Measurements from ENCODE around the gene SECTM1.
"Not testable (repeated sequence)": the region's sequence is repeated elsewhere in the genome, so short reads cannot be mapped to it uniquely, and the experiment has no call there.

SECTM1 gene

GRCh38 chr17:82361885-82362633 is 28.5 kb upstream of the SECTM1 start:
- Histone ChIP-seq H3K27ac (no peak overlapping the region), H3K4me3 (no peak overlapping the region)
- DNase-seq (ENCODE audit: low spot score) = no peak
- TF ChIP-seq CTCF (IDR thresholded peaks at IDR 0.05) = no peak

GRCh38 chr17:82359451-82360074 is 26.0 kb upstream of the SECTM1 start:
- not testable (repeated sequence) for DNase-seq (ENCODE audit: low spot score)

GRCh38 chr17:82358465-82359350 is 25.1 kb upstream of the SECTM1 start, which contains the start of gene TEX19:
Gene TEX19, plus strand, starts transcription at chr17:82359247. Its CDS starts 2,904 bp downstream, at chr17:82362151.
- TF ChIP-seq CTCF (IDR thresholded peaks at IDR 0.05) = no peak
- no peak within 1 kb of the TSS for H3K4me3 ChIP-seq
- DNase-seq (ENCODE audit: low spot score) = no peak
- H3K27ac ChIP-seq = no peak within 1 kb of the TSS

More at GRCh38 chr17:82359451-82360074, 26.0 kb upstream of the SECTM1 start:
- not testable (repeated sequence) for H3K4me3 ChIP-seq, H3K27ac ChIP-seq

GRCh38 chr17:82357394-82357793 is 23.8 kb upstream of the SECTM1 start:
- no peak for DNase-seq (ENCODE audit: low spot score)
- Histone ChIP-seq H3K4me3 (no peak overlapping the region), H3K27ac (no peak overlapping the region)
- TF ChIP-seq CTCF (IDR thresholded peaks at IDR 0.05) = no peak

- Histone ChIP-seq H3K27ac (no peak overlapping the region), H3K4me3 (no peak overlapping the region)
- no peak for DNase-seq (ENCODE audit: low spot score)
- TF ChIP-seq CTCF (IDR thresholded peaks at IDR 0.05) = no peak
These were observed 23.3 kb upstream of the SECTM1 start for GRCh38 chr17:82356845-82357355.

- H3K27ac ChIP-seq = no peak overlapping the region
- DNase-seq (ENCODE audit: low spot score) = no peak
- TF ChIP-seq CTCF (IDR thresholded peaks at IDR 0.05) = no peak
- no peak overlapping the region for H3K4me3 ChIP-seq
These were observed 22.3 kb upstream of the SECTM1 start for GRCh38 chr17:82355770-82356427.

Data from coronary artery (tissue), 2 donors.